ENCODE results near the gene BSN.

Gene BSN

DNA sequence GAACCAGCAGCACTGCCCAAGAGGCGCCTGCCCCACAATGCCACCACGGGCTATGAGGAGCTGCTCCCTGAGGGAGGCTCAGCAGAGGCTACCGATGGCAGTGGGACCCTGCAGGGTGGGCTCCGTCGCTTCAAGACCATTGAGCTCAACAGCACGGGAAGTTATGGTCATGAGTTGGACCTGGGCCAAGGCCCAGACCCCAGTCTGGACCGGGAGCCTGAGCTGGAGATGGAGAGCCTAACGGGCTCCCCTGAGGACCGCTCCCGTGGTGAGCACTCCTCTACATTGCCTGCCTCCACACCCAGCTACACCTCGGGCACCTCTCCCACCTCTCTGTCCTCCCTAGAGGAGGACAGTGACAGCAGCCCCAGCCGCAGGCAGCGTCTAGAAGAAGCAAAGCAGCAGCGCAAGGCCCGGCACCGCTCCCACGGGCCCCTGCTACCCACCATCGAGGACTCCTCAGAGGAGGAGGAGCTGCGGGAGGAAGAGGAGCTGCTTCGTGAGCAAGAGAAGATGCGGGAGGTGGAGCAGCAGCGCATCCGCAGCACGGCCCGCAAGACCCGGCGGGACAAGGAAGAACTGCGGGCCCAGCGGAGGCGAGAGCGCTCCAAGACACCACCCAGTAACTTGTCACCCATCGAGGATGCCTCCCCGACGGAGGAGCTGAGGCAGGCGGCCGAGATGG is 98.1 kb downstream of the BSN start:
- no peaks in the 10 kb centered on the region for H3K9me3 ChIP-seq (ENCODE audit: low read length)
- H3K36me3 ChIP-seq (ENCODE audit: insufficient read depth, low read length) = no peaks in the 10 kb centered on the region
- no peak overlapping the region for H3K27ac ChIP-seq (ENCODE audit: low read depth, low read length)
- H3K4me3 ChIP-seq (ENCODE audit: low read depth in 1 of 2, low read length in 2 of 2) = no peak overlapping the region
- H3K4me1 ChIP-seq (ENCODE audit: insufficient read depth, low read length) = no peaks in the 10 kb centered on the region
- no peak overlapping the region for H3K9ac ChIP-seq (ENCODE audit: low read length)
- H3K27me3 ChIP-seq (ENCODE audit: control insufficient read depth in 1 of 2, insufficient read depth in 2 of 2, low read length in 2 of 2) = peaks cover 0 to 4% of the 10 kb centered on the region in 2 donors

DNA sequence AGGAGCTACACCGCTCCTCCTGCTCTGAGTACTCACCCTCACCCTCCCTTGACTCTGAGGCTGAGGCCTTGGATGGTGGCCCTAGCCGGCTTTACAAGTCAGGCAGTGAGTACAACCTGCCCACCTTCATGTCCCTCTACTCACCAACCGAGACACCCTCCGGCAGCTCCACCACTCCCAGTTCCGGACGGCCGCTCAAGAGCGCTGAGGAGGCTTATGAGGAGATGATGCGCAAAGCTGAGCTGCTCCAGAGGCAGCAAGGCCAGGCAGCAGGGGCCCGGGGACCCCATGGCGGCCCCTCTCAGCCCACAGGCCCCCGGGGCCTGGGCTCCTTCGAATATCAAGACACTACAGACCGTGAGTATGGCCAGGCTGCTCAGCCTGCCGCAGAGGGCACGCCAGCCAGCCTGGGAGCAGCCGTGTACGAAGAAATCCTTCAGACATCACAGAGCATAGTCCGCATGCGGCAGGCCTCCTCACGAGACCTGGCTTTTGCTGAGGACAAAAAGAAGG is 98.7 kb downstream of the BSN start:
- H3K27me3 ChIP-seq (ENCODE audit: control insufficient read depth in 1 of 2, insufficient read depth in 2 of 2, low read length in 2 of 2) = peaks cover 0 to 4% of the 10 kb centered on the region in 2 donors
- no peak overlapping the region for H3K27ac ChIP-seq (ENCODE audit: low read depth, low read length)
- H3K4me3 ChIP-seq (ENCODE audit: low read depth in 1 of 2, low read length in 2 of 2) = no peak overlapping the region
- no peak overlapping the region for H3K9ac ChIP-seq (ENCODE audit: low read length)
- H3K9me3 ChIP-seq (ENCODE audit: low read length) = no peaks in the 10 kb centered on the region
- H3K4me1 ChIP-seq (ENCODE audit: insufficient read depth, low read length) = no peaks in the 10 kb centered on the region
- H3K36me3 ChIP-seq (ENCODE audit: insufficient read depth, low read length) = no peaks in the 10 kb centered on the region

DNA sequence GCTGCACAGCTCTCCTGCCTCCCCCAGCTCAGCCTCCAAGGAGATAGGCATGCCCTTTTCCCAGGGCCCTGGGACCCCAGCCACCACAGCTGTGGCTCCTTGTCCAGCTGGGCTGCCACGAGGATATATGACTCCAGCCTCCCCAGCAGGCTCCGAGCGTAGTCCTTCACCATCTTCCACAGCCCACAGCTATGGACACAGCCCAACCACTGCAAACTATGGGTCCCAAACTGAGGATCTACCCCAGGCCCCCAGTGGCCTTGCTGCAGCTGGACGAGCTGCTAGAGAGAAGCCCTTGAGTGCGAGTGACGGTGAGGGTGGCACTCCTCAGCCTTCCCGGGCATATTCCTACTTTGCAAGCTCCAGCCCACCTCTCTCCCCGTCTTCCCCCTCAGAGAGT is 99.3 kb downstream of the BSN start:
- Histone ChIP-seq H3K36me3 (ENCODE audit: insufficient read depth, low read length) (no peaks in the 10 kb centered on the region), H3K27ac (ENCODE audit: low read depth, low read length) (no peak overlapping the region), H3K27me3 (ENCODE audit: control insufficient read depth in 1 of 2, insufficient read depth in 2 of 2, low read length in 2 of 2) (peaks cover 0 to 4% of the 10 kb centered on the region in 2 donors), H3K4me3 (ENCODE audit: low read depth in 1 of 2, low read length in 2 of 2) (no peak overlapping the region), H3K4me1 (ENCODE audit: insufficient read depth, low read length) (no peaks in the 10 kb centered on the region), H3K9me3 (ENCODE audit: low read length) (no peaks in the 10 kb centered on the region), H3K9ac (ENCODE audit: low read length) (no peak overlapping the region)

DNA sequence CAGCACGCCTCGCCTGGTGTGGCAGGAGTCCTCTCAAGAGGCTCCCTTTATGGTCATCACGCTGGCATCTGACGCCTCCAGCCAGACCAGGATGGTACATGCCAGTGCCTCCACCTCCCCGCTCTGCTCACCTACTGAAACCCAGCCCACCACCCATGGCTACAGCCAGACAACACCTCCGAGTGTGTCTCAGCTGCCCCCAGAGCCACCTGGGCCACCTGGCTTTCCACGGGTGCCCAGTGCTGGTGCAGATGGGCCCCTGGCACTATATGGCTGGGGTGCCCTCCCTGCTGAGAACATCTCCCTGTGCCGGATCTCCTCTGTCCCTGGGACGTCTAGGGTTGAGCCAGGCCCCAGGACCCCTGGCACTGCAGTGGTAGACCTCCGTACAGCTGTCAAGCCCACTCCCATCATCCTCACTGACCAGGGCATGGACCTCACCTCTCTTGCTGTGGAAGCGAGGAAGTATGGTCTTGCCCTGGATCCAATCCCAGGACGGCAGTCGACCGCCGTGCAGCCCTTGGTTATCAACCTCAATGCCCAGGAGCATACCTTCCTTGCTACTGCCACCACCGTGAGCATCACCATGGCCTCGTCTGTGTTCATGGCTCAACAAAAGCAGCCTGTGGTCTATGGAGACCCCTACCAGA is 100.0 kb downstream of the BSN start:
- H3K4me1 ChIP-seq (ENCODE audit: insufficient read depth, low read length) = no peaks in the 10 kb centered on the region
- H3K27me3 ChIP-seq (ENCODE audit: control insufficient read depth in 1 of 2, insufficient read depth in 2 of 2, low read length in 2 of 2) = peaks cover 0 to 4% of the 10 kb centered on the region in 2 donors
- H3K4me3 ChIP-seq (ENCODE audit: low read depth in 1 of 2, low read length in 2 of 2) = no peak overlapping the region
- H3K9ac ChIP-seq (ENCODE audit: low read length) = no peak overlapping the region
- no peaks in the 10 kb centered on the region for H3K36me3 ChIP-seq (ENCODE audit: insufficient read depth, low read length)
- no peaks in the 10 kb centered on the region for H3K9me3 ChIP-seq (ENCODE audit: low read length)
- no peak overlapping the region for H3K27ac ChIP-seq (ENCODE audit: low read depth, low read length)

DNA sequence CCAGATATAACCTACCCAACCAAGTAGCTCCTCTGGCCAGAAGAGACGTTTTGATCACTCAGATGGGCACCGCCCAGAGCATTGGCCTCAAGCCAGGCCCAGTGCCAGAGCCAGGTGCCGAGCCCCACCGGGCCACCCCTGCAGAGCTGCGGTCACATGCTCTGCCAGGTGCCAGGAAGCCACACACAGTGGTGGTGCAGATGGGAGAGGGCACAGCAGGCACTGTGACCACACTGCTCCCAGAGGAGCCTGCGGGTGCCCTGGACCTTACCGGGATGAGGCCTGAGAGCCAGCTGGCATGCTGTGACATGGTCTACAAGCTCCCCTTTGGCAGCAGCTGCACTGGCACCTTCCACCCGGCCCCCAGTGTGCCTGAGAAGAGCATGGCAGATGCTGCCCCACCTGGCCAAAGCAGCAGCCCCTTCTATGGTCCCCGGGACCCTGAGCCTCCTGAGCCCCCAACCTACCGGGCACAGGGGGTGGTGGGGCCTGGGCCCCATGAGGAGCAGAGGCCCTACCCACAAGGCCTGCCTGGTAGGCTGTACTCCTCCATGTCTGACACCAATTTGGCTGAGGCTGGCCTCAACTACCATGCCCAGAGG is 100.8 kb downstream of the BSN start:
- H3K9ac ChIP-seq (ENCODE audit: low read length) = no peak overlapping the region
- no peaks in the 10 kb centered on the region for H3K36me3 ChIP-seq (ENCODE audit: insufficient read depth, low read length)
- no peak overlapping the region for H3K4me3 ChIP-seq (ENCODE audit: low read depth in 1 of 2, low read length in 2 of 2)
- peaks cover 0 to 4% of the 10 kb centered on the region in 2 donors for H3K27me3 ChIP-seq (ENCODE audit: control insufficient read depth in 1 of 2, insufficient read depth in 2 of 2, low read length in 2 of 2)
- no peaks in the 10 kb centered on the region for H3K9me3 ChIP-seq (ENCODE audit: low read length)
- H3K27ac ChIP-seq (ENCODE audit: low read depth, low read length) = no peak overlapping the region
- H3K4me1 ChIP-seq (ENCODE audit: insufficient read depth, low read length) = no peaks in the 10 kb centered on the region

DNA sequence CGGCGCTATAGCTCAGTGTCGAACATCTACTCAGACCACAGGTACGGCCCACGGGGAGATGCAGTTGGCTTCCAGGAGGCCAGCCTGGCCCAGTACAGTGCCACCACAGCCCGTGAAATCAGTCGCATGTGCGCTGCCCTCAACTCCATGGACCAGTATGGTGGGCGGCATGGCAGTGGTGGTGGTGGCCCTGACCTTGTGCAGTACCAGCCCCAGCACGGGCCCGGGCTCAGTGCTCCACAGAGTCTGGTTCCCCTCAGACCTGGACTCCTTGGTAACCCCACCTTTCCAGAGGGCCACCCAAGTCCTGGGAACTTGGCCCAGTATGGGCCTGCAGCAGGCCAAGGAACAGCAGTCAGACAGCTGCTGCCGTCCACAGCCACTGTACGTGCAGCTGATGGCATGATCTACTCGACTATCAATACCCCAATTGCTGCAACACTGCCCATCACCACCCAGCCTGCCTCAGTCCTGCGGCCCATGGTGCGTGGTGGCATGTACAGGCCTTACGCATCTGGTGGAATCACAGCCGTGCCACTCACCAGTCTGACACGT is 101.5 kb downstream of the BSN start:
- H3K36me3 ChIP-seq (ENCODE audit: insufficient read depth, low read length) = no peaks in the 10 kb centered on the region
- H3K4me3 ChIP-seq (ENCODE audit: low read depth in 1 of 2, low read length in 2 of 2) = no peak overlapping the region
- no peak overlapping the region for H3K9ac ChIP-seq (ENCODE audit: low read length)
- no peaks in the 10 kb centered on the region for H3K4me1 ChIP-seq (ENCODE audit: insufficient read depth, low read length)
- H3K27me3 ChIP-seq (ENCODE audit: control insufficient read depth in 1 of 2, insufficient read depth in 2 of 2, low read length in 2 of 2) = peaks cover 0 to 4% of the 10 kb centered on the region in 2 donors
- H3K27ac ChIP-seq (ENCODE audit: low read depth, low read length) = no peak overlapping the region
- H3K9me3 ChIP-seq (ENCODE audit: low read length) = no peaks in the 10 kb centered on the region

DNA sequence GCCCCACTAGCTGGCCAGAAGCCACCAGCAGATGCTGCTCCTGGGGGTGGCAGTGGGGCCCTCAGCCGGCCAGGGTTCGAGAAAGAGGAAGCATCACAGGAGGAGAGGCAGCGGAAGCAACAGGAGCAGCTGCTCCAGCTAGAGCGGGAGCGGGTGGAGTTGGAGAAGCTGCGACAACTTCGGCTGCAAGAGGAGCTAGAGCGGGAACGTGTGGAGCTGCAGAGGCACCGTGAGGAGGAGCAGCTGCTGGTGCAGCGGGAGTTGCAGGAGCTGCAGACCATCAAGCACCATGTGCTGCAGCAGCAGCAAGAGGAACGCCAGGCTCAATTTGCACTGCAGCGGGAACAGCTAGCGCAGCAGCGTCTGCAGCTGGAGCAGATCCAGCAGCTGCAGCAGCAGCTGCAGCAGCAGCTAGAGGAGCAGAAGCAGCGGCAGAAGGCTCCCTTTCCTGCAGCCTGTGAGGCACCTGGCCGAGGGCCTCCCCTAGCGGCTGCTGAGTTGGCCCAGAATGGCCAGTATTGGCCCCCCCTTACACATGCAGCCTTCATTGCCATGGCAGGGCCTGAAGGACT is 102.3 kb downstream of the BSN start:
- H3K9ac ChIP-seq (ENCODE audit: low read length) = no peak overlapping the region
- no peak overlapping the region for H3K4me3 ChIP-seq (ENCODE audit: low read depth in 1 of 2, low read length in 2 of 2)
- H3K4me1 ChIP-seq (ENCODE audit: insufficient read depth, low read length) = no peaks in the 10 kb centered on the region
- H3K27me3 ChIP-seq (ENCODE audit: control insufficient read depth in 1 of 2, insufficient read depth in 2 of 2, low read length in 2 of 2) = peaks cover 0 to 4% of the 10 kb centered on the region in 2 donors
- no peaks in the 10 kb centered on the region for H3K9me3 ChIP-seq (ENCODE audit: low read length)
- H3K27ac ChIP-seq (ENCODE audit: low read depth, low read length) = no peak overlapping the region
- H3K36me3 ChIP-seq (ENCODE audit: insufficient read depth, low read length) = no peaks in the 10 kb centered on the region

DNA sequence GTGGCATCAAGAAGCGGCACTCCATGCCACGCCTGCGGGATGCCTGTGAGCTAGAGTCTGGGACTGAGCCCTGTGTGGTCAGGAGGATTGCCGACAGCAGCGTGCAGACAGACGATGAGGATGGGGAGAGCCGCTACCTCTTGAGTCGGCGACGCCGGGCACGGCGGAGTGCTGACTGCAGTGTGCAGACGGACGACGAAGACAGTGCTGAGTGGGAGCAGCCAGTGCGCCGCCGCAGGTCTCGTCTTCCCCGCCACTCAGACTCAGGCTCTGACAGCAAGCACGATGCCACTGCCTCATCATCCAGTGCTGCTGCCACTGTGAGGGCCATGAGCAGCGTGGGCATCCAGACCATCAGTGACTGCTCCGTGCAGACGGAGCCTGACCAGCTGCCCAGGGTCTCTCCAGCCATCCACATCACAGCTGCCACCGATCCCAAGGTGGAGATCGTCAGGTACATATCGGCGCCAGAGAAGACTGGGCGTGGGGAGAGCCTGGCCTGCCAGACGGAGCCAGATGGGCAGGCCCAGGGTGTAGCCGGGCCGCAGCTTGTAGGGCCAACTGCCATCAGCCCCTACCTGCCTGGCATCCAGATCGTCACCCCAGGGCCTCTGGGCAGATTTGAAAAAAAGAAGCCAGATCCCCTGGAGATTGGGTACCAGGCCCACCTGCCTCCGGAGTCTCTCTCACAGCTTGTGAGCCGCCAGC is 103.1 kb downstream of the BSN start:
- Histone ChIP-seq H3K36me3 (ENCODE audit: insufficient read depth, low read length) (no peaks in the 10 kb centered on the region), H3K4me3 (ENCODE audit: low read depth in 1 of 2, low read length in 2 of 2) (no peak overlapping the region), H3K9me3 (ENCODE audit: low read length) (no peaks in the 10 kb centered on the region), H3K27ac (ENCODE audit: low read depth, low read length) (no peak overlapping the region), H3K9ac (ENCODE audit: low read length) (no peak overlapping the region), H3K27me3 (ENCODE audit: control insufficient read depth in 1 of 2, insufficient read depth in 2 of 2, low read length in 2 of 2) (peaks cover 0 to 4% of the 10 kb centered on the region in 2 donors), H3K4me1 (ENCODE audit: insufficient read depth, low read length) (no peaks in the 10 kb centered on the region)

DNA sequence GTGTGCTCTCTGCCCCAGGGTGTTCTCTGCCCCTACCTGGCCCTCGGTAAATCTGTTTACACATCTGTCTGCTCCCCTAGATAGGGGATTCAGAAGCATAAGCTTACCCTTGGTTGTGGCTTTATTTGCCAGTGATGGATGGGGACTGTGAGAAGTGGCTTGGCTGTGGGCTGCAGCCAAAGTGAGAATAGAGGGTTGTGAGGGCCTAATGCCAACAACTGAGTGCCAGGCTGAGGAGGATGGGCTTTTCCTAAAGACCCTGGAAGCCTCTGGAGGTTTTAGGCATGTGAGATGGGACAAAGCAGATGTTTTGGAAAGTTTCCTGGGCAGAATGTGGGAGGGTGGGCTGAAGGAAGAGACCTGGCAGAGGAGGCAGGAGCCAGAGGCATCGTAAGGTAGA is 104.4 kb downstream of the BSN start:
- peaks cover 0 to 13% of the 10 kb centered on the region in 2 donors for H3K27me3 ChIP-seq (ENCODE audit: control insufficient read depth in 1 of 2, insufficient read depth in 2 of 2, low read length in 2 of 2)
- H3K36me3 ChIP-seq (ENCODE audit: insufficient read depth, low read length) = no peaks in the 10 kb centered on the region
- no peak overlapping the region for H3K4me3 ChIP-seq (ENCODE audit: low read depth in 1 of 2, low read length in 2 of 2)
- no peak overlapping the region for H3K9ac ChIP-seq (ENCODE audit: low read length)
- H3K27ac ChIP-seq (ENCODE audit: low read depth, low read length) = no peak overlapping the region
- H3K9me3 ChIP-seq (ENCODE audit: low read length) = no peaks in the 10 kb centered on the region
- H3K4me1 ChIP-seq (ENCODE audit: insufficient read depth, low read length) = no peaks in the 10 kb centered on the region

DNA sequence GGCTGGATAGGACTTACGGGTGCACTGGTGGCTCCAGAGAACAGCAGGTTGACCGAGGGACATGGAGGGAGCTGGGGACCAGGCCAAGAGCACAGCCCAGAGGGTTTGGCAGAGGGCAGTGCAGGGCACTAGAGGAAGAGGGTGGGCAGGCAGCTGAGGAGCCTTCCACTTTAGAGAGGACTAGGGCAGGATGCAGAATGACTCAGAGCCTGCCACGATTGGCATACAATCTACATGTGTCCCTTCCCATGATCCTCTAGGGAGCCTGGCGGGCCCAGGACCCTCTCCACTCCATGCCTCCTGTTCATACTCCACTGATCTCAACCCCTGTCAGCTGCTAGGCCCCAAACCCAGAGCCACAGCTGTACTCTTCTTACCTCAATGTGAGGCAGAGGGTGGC is 105.5 kb downstream of the BSN start:
- Histone ChIP-seq H3K9me3 (ENCODE audit: low read length) (no peaks in the 10 kb centered on the region), H3K27me3 (ENCODE audit: control insufficient read depth in 1 of 2, insufficient read depth in 2 of 2, low read length in 2 of 2) (peaks cover 0 to 13% of the 10 kb centered on the region in 2 donors), H3K27ac (ENCODE audit: low read depth, low read length) (no peak overlapping the region), H3K9ac (ENCODE audit: low read length) (no peak overlapping the region), H3K36me3 (ENCODE audit: insufficient read depth, low read length) (no peaks in the 10 kb centered on the region), H3K4me3 (ENCODE audit: low read depth in 1 of 2, low read length in 2 of 2) (no peak overlapping the region), H3K4me1 (ENCODE audit: insufficient read depth, low read length) (no peaks in the 10 kb centered on the region)

DNA sequence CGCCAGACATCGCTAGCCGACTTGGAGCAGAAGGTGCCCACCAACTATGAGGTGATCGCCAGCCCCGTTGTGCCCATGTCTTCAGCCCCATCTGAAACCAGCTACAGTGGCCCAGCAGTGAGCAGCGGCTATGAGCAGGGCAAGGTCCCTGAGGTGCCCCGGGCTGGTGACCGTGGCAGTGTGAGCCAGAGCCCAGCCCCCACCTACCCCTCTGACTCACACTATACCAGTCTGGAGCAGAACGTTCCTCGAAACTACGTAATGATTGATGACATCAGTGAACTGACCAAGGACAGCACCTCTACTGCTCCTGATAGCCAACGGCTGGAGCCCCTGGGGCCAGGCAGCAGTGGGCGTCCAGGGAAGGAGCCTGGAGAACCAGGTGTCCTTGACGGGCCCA is 107.0 kb downstream of the BSN start:
- no peak overlapping the region for H3K9ac ChIP-seq (ENCODE audit: low read length)
- H3K4me1 ChIP-seq (ENCODE audit: insufficient read depth, low read length) = no peaks in the 10 kb centered on the region
- H3K9me3 ChIP-seq (ENCODE audit: low read length) = no peaks in the 10 kb centered on the region
- H3K4me3 ChIP-seq (ENCODE audit: low read depth in 1 of 2, low read length in 2 of 2) = no peak overlapping the region
- H3K36me3 ChIP-seq (ENCODE audit: insufficient read depth, low read length) = no peaks in the 10 kb centered on the region
- peaks cover 0 to 28% of the 10 kb centered on the region in 2 donors for H3K27me3 ChIP-seq (ENCODE audit: control insufficient read depth in 1 of 2, insufficient read depth in 2 of 2, low read length in 2 of 2)
- H3K27ac ChIP-seq (ENCODE audit: low read depth, low read length) = no peak overlapping the region

All from muscle layer of colon (tissue), 2 donors.